ENCODE results near the gene EIF2B2. TPM values are rescaled to one million over a fixed set of nuclear protein-coding genes. Genes with fewer than 3 reads are reported as not detected.

The EIF2B2 gene
- total RNA-seq, 2 experiments from 2014 or later: 33.5 to 49.8 TPM

GRCh38 chr14:74962046-74962445 lies 40.7 kb upstream of the EIF2B2 start:
- POLR2A ChIA-PET: interaction anchor here (1.0 to 1.6 kb wide), 4 partner anchors 20 to 106 kb away, joined by 3 to 4 read pairs (median 3); no protein-coding TSS in a partner anchor
- Histone ChIP-seq H3K36me3 (ENCODE audit: insufficient read depth, low read length) (no peaks in the 10 kb centered on the region), H3K27ac (ENCODE audit: low read depth, low read length, poor library complexity, severe bottlenecking) (no peak overlapping the region), H2AFZ (ENCODE audit: low read length) (peak overlapping the region; percentile 96), H3K9me3 (ENCODE audit: low read length) (no peaks in the 10 kb centered on the region), H4K20me1 (ENCODE audit: insufficient read depth, low read length) (no peaks in the 10 kb centered on the region), H3K9me2 (ENCODE audit: insufficient read depth, low read length) (no peaks in the 10 kb centered on the region), H3K4me2 (ENCODE audit: low read length) (peak overlapping the region; percentile 43; the same call in 1 of the 2 replicates), H3K4me1 (ENCODE audit: insufficient read depth, low read length, poor library complexity, severe bottlenecking) (peaks cover 21% of the 10 kb centered on the region), H3K4me3 (ENCODE audit: low read depth, low read length, poor library complexity, severe bottlenecking) (no peak overlapping the region), H3K79me2 (ENCODE audit: insufficient read depth, low read depth, low read length) (no peaks in the 10 kb centered on the region)
- TF ChIP-seq CTCF (conservative IDR thresholded peaks at IDR 0.05; ENCODE audit: low read length) (no peak), EZH2phosphoT487 (IDR thresholded peaks at IDR 0.05; ENCODE audit: borderline replicate concordance, low read depth, low read length) (no peak)
- CTCF ChIA-PET (ENCODE audit: unreplicated experiment): interaction anchor here (1.0 kb wide), 1 partner anchor 16 kb away, joined by 3 read pairs; no protein-coding TSS in a partner anchor
- no TSS peak for BruUV-seq (replicated peaks)
- intact Hi-C loops (cut with micrococcal nuclease; ENCODE audit: unreplicated experiment): no loop called here
- DNase-seq (ENCODE audit: low spot score): no peak

- peak; percentile 58 for DNase-seq (ENCODE audit: low spot score)
- peak overlapping the region; percentile 96 for H2AFZ ChIP-seq (ENCODE audit: low read length)
Measured at GRCh38 chr14:74962493-74962892, 40.2 kb upstream of the EIF2B2 start.

More at GRCh38 chr14:74962493-74962892, 40.2 kb upstream of the EIF2B2 start:
- no TSS peak for BruUV-seq (replicated peaks)
- no peaks in the 10 kb centered on the region for H3K36me3 ChIP-seq (ENCODE audit: insufficient read depth, low read length)
- TF ChIP-seq CTCF (conservative IDR thresholded peaks at IDR 0.05; ENCODE audit: low read length): no peak
- TF ChIP-seq EZH2phosphoT487 (IDR thresholded peaks at IDR 0.05; ENCODE audit: borderline replicate concordance, low read depth, low read length): no peak
- CTCF ChIA-PET (ENCODE audit: unreplicated experiment): interaction anchor here (1.0 kb wide), 1 partner anchor 16 kb away, joined by 3 read pairs; no protein-coding TSS in a partner anchor
- no peaks in the 10 kb centered on the region for H3K79me2 ChIP-seq (ENCODE audit: insufficient read depth, low read depth, low read length)
- intact Hi-C loops (cut with micrococcal nuclease; ENCODE audit: unreplicated experiment): no loop called here
- POLR2A ChIA-PET: interaction anchor here (1.1 to 1.6 kb wide), 3 partner anchors 21 to 24 kb away, joined by 3 to 4 read pairs (median 3); no protein-coding TSS in a partner anchor
- H3K27ac ChIP-seq (ENCODE audit: low read depth, low read length, poor library complexity, severe bottlenecking): no peak overlapping the region
- peak overlapping the region; percentile 43; the same call in 1 of the 2 replicates for H3K4me2 ChIP-seq (ENCODE audit: low read length)
- no peaks in the 10 kb centered on the region for H3K9me3 ChIP-seq (ENCODE audit: low read length)
- H3K4me3 ChIP-seq (ENCODE audit: low read depth, low read length, poor library complexity, severe bottlenecking): no peak overlapping the region
- H3K4me1 ChIP-seq (ENCODE audit: insufficient read depth, low read length, poor library complexity, severe bottlenecking): peaks cover 21% of the 10 kb centered on the region
- no peaks in the 10 kb centered on the region for H4K20me1 ChIP-seq (ENCODE audit: insufficient read depth, low read length)
- H3K9me2 ChIP-seq (ENCODE audit: insufficient read depth, low read length): no peaks in the 10 kb centered on the region
